Thyroid gland (tissue), 4 donors: ENCODE results near the gene BTN3A1. TPM values are rescaled to one million over a fixed set of nuclear protein-coding genes. Genes with fewer than 3 reads are reported as not detected.
"Not testable (repeated sequence)": the region's sequence is repeated elsewhere in the genome, so short reads cannot be mapped to it uniquely, and the experiment has no call there.

ENCODE experiments used
- DNase-seq, 2 donors: peaks; one replicate each; pipeline ENCODE4 v3.0.0-alpha.2; 2019
- H3K27ac ChIP-seq, 3 donors: fragments of 200-600 bp; sonication (generic); 1 replicate in 2 of 3; 2 replicates in 1 of 3; pipeline ENCODE4 v1.5.1; 2016 to 2019; ENCODE audit warnings: mild to moderate bottlenecking in 1 of 3, moderate library complexity in 1 of 3
- H3K27me3 ChIP-seq: fragments of 200-600 bp; sonication (generic); one replicate; pipeline ENCODE4 v1.5.1; 2019
- H3K36me3 ChIP-seq, 2 donors: fragments of 200-600 bp; sonication (generic); one replicate each; pipeline ENCODE4 v1.5.1; 2016 to 2019
- H3K4me1 ChIP-seq, 2 donors: fragments of 200-600 bp; sonication (generic); one replicate each; pipeline ENCODE4 v1.5.1; 2017 to 2019
- H3K4me3 ChIP-seq, 3 donors: fragments of 200-600 bp; sonication (generic); replicated peaks in 1 of 3; 1 replicate in 2 of 3; 2 replicates in 1 of 3; pipeline ENCODE4 v1.5.1; 2016; ENCODE audit warnings: mild to moderate bottlenecking in 1 of 3
- H3K9me3 ChIP-seq: fragments of 200-600 bp; sonication (generic); one replicate; pipeline ENCODE4 v1.5.1; 2017
- CTCF ChIP-seq, 6 experiments: fragments of 200-600 bp in 3 of 6; fragments of 450-650 bp in 3 of 6; sonication (generic) in 3 of 6; IDR thresholded peaks; one replicate each; pipeline ENCODE4 v1.5.1; 2016 to 2019; ENCODE audit warnings: antibody characterized with exemption in 6 of 6, mild to moderate bottlenecking in 2 of 6, inconsistent platforms in 1 of 6, moderate library complexity in 1 of 6
- POLR2A ChIP-seq, 2 donors: fragments of 450-650 bp; IDR thresholded peaks; one replicate each; pipeline ENCODE4 v1.6.1; 2017; ENCODE audit warnings: antibody characterized with exemption in 2 of 2, mild to moderate bottlenecking in 2 of 2, moderate library complexity in 1 of 2
- WGBS, 2 donors: methylation state at CpG; one replicate each; pipeline ENCODE4 v1.1.5; 2017; 5-methylcytosine and 5-hydroxymethylcytosine counted together
- intact Hi-C: fragments of 100-400 bp; cut with DNase I; formaldehyde crosslinking; loops from one replicate; pipeline ENCODE4 v1.15.1; 2023
- total RNA-seq, 4 donors: library from RNA; depleted of rRNA; stranded (reverse); fragments of >200 nt; gene quantifications; one replicate each; pipeline ENCODE4 v1.2.3, GENCODE V29; 2016

BTN3A1 gene
- total RNA-seq, 4 donors from 2014 or later, result 8.8 to 18.3 (median 12.9) TPM

- H3K27me3 ChIP-seq, result no peaks in the 10 kb centered on the region
- no peaks in the 10 kb centered on the region for H3K9me3 ChIP-seq
- H3K36me3 ChIP-seq, result no peaks in the 10 kb centered on the region
- peaks cover 4 to 5% of the 10 kb centered on the region in 2 donors for H3K4me1 ChIP-seq
- intact Hi-C loops, result no loop called here
- H3K27ac ChIP-seq, result no peak overlapping the region
- DNase-seq, result no peak
- 71 to 93% methylated on average over 1 of the region's 1 CpG for WGBS, 2 donors
- H3K4me3 ChIP-seq, result no peak overlapping the region
- no peak for TF ChIP-seq CTCF (IDR thresholded peaks at IDR 0.05)
- TF ChIP-seq POLR2A (IDR thresholded peaks at IDR 0.05), result no peak
These were observed 14.2 kb downstream of the BTN3A1 start for GRCh38 chr6:26416288-26416687.

DNA sequence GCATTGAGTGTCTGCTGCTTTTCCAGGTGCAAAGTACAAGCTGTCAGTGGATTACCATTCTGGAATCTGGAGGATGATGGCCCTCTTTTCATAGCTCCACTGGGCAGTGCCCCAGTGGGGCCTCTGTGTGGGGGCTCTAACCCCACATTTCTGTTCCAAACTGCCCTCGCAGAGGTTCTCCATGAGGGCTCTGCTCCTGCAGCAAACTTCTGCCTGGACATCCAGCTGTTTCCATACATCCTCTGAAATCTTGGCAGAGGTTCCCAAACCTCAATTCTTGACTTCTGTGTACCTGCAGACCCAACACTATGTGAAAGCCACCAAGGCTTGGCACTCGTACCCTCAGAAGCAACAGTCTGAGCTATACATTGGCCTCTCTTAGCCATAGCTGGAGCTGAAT is 16.0 kb downstream of the BTN3A1 start:
- H3K27ac ChIP-seq, H3K9me3 ChIP-seq, H3K27me3 ChIP-seq, DNase-seq, H3K4me3 ChIP-seq, intact Hi-C loops, H3K36me3 ChIP-seq: not testable (repeated sequence)
- WGBS, 2 donors, result 100% methylated on average over 2 of the region's 2 CpGs
- H3K4me1 ChIP-seq, result peaks cover 4 to 14% of the 10 kb centered on the region in 2 donors

GRCh38 chr6:26418795-26419194 is 16.7 kb downstream of the BTN3A1 start:
- H3K9me3 ChIP-seq, intact Hi-C loops, DNase-seq, H3K27me3 ChIP-seq, H3K36me3 ChIP-seq, H3K27ac ChIP-seq, H3K4me3 ChIP-seq: not testable (repeated sequence)
- H3K4me1 ChIP-seq, result peaks cover 9 to 20% of the 10 kb centered on the region in 2 donors
- 94 to 95% methylated on average over 3 of the region's 3 CpGs for WGBS, 2 donors

- Histone ChIP-seq H3K27me3 (no peaks in the 10 kb centered on the region), H3K4me3 (peak overlapping the region in 1 of 3 donors; percentile 57), H3K4me1 (peaks cover 16 to 28% of the 10 kb centered on the region in 2 donors), H3K36me3 (no peaks in the 10 kb centered on the region), H3K27ac (peak overlapping the region; percentile 54 to 86 (median 85)), H3K9me3 (no peaks in the 10 kb centered on the region)
- intact Hi-C loops, result no loop called here
- 22 to 28% methylated on average over 4 of the region's 4 CpGs for WGBS, 2 donors
- TF ChIP-seq CTCF (IDR thresholded peaks at IDR 0.05), result peak in 2 of 6 experiments; percentile 18 to 21
- no peak for TF ChIP-seq POLR2A (IDR thresholded peaks at IDR 0.05)
- peak; percentile 16 to 32 for DNase-seq
These were observed 18.7 kb downstream of the BTN3A1 start for GRCh38 chr6:26420688-26421171.

- no peaks in the 10 kb centered on the region for H3K36me3 ChIP-seq
- peak overlapping the region; percentile 66 to 86 (median 85) for H3K27ac ChIP-seq
- H3K9me3 ChIP-seq, result no peaks in the 10 kb centered on the region
- WGBS, 2 donors, result 0 to 1% methylated on average over 29 to 31 of the region's 31 CpGs
- H3K4me1 ChIP-seq, result peaks cover 16 to 28% of the 10 kb centered on the region in 2 donors
- TF ChIP-seq POLR2A (IDR thresholded peaks at IDR 0.05) (peak in 1 of 2 donors; percentile 73), CTCF (IDR thresholded peaks at IDR 0.05) (no peak)
- peak; percentile 73 to 74 for DNase-seq
- no peaks in the 10 kb centered on the region for H3K27me3 ChIP-seq
- H3K4me3 ChIP-seq, result peak overlapping the region; percentile 45 to 57 (median 45)
- intact Hi-C loops, result no loop called here
These were observed 19.4 kb downstream of the BTN3A1 start for GRCh38 chr6:26421259-26422144.

DNA sequence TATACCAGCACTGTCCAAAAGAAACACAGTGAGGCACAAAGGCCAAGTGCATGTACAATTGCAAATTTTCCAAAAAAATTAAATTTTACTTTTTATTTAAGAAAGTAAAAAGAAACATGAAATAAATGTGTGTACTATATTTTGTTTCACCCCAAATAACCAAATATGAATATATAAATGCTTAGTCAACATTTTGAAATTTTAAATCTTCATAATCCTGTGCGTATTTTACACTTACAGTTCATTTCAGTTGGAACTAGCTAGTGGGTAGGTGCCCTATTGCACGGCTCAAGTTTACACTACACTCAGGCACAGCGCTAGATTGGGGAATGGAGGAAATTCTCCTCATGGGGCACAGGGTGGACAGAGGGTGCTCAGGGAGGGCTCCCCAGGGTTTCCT is 20.3 kb downstream of the BTN3A1 start:
- Histone ChIP-seq H3K4me3 (peak overlapping the region in 1 of 3 donors; percentile 57), H3K27ac (peak overlapping the region in 1 of 3 donors; percentile 86), H3K27me3 (no peaks in the 10 kb centered on the region), H3K36me3 (no peaks in the 10 kb centered on the region), H3K9me3 (no peaks in the 10 kb centered on the region), H3K4me1 (peaks cover 16 to 28% of the 10 kb centered on the region in 2 donors)
- intact Hi-C loops, result no loop called here
- 87 to 91% methylated on average over 3 of the region's 3 CpGs for WGBS, 2 donors
- TF ChIP-seq POLR2A (IDR thresholded peaks at IDR 0.05) (no peak), CTCF (IDR thresholded peaks at IDR 0.05) (no peak)
- DNase-seq, result no peak
